ENCODE data around the gene DLGAP4.

DNA sequence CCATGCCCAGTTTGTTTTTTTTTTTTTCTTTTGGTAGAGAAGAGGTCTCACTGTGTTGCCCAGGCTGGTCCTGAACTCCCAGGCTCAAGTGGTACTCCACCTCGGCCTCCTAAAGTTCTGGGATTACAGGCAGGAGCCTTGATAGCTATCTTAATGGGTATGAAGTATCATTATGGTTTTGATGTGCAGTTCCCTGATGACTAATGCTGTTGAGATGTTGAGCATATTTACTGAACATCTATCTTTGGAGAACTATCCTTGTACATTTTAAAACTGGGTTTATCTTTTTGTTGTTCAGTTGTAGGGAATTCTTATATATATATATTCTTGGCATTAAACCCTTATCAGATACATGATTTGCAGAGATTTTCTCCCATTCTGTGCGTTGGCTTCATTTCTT is 213.8 kb downstream of the DLGAP4 start:
- TF ChIP-seq EZH2 (IDR thresholded peaks at IDR 0.05; ENCODE audit: insufficient read depth, poor library complexity, severe bottlenecking), result no peak
- no peak for TF ChIP-seq EZH2phosphoT487 (IDR thresholded peaks at IDR 0.05; ENCODE audit: insufficient read depth, low read depth)
